Pancreas (tissue), 10 donors: Measurements from ENCODE around the gene NPNT. TPM values are rescaled to one million over a fixed set of nuclear protein-coding genes. Genes with fewer than 3 reads are reported as not detected.
A peak's percentile ranks its signal among the peaks of the same experiment; 100 is the strongest.

Experiments used
- ATAC-seq, 4 donors: fragments of 200-7000 bp; cut with Tn5 transposase; one replicate each; pipeline versions ENCODE4 v1.8.0 to v1.9.1; 2020; ENCODE audit warnings: mild to moderate bottlenecking in 4 of 4, moderate library complexity in 4 of 4
- DNase-seq, 6 donors: peaks; one replicate each; pipeline ENCODE4 v3.0.0-alpha.2; 2020
- FAIRE-seq: peaks from 2 replicates; lab custom pipeline; 2012; peaks lifted over from hg19 to GRCh38; lab: Jason Lieb, UNC
- H3K27ac ChIP-seq, 4 donors: fragments of 200-600 bp; sonication (generic); 1 replicate in 3 of 4; 2 replicates in 1 of 4; pipeline versions ENCODE4 v1.5.0 to v1.8.0; 2020
- H3K27me3 ChIP-seq, 4 donors: fragments of 200-600 bp; one replicate each; pipeline ENCODE4 v1.8.0; 2021
- H3K36me3 ChIP-seq, 3 donors: fragments of 200-600 bp; sonication (generic) in 1 of 3; one replicate each; pipeline versions ENCODE4 v1.5.0 to v1.8.0; 2020 to 2021
- H3K4me1 ChIP-seq, 3 donors: fragments of 200-600 bp; one replicate each; pipeline ENCODE4 v1.8.0; 2021
- H3K4me3 ChIP-seq, 4 donors: fragments of 200-600 bp; sonication (generic) in 2 of 4; one replicate each; pipeline versions ENCODE4 v1.5.0 to v1.8.0; 2020 to 2021
- H3K9me3 ChIP-seq, 4 donors: fragments of 200-600 bp; one replicate each; pipeline ENCODE4 v1.8.0; 2021
- CTCF ChIP-seq, 4 donors: fragments of 200-600 bp; sonication (generic) in 3 of 4; IDR thresholded peaks; one replicate each; pipeline versions ENCODE4 v1.5.0 to v1.8.0; 2021; ENCODE audit warnings: antibody characterized with exemption in 4 of 4
- WGBS, 2 donors: extraction: QIAGEN DNeasy Blood & Tissue Kit; methylation state at CpG; one replicate each; pipeline ENCODE4 v1.1.7; 2013; 5-methylcytosine and 5-hydroxymethylcytosine counted together
- intact Hi-C, 3 donors: fragments of 100-400 bp; cut with DNase I; formaldehyde crosslinking; loops; one replicate each; pipeline versions ENCODE4 v1.11.1 to v1.14.2; 2022
- polyA plus RNA-seq, 2 donors: library from polyadenylated mRNA; stranded (reverse); fragments of 200-250 nt; gene quantifications; one replicate each; pipeline ENCODE4 v1.2.3, GENCODE V29; 2013
- total RNA-seq, 6 donors: library from RNA; stranded (reverse); fragmentation: NEBNext Ultra II Directional in 4 of 6; extraction: Animal tissue kit (Norgen Biotek cat#: 25700) in 4 of 6; gene quantifications; one replicate each; pipeline versions ENCODE4 v1.2.1 to v1.2.4, GENCODE V29; 2021 to 2023
- donor health status: healthy with polysubstance abuse.
- donor health status: DM: no; HTN: no; CAD: no; lungs with moderate emphysema.
- donor health status: DM: no; HTN: no; CAD: no.
- donor health status: control.
- donor health status: control.
- donor health status: Bipolar disorder and iron deficiency.
- donor health status: DM: yes; HTN: yes; CAD: no.
- donor health status: DM: no; HTN: no; CAD: no.
- donor health status: DM: no; HTN: no; CAD: no.
- donor health status: DM: yes; HTN: yes; CAD: no.

The NPNT gene
- total and polyA plus RNA-seq, 8 donors, result 17.2 to 63.8 (median 33.7) TPM

- WGBS, 2 donors, result 10% methylated on average over 3 of the region's 3 CpGs
- TF ChIP-seq CTCF (IDR thresholded peaks at IDR 0.05), result no peak
- DNase-seq, result no peak
- no peaks in the 10 kb centered on the region for H3K36me3 ChIP-seq
- intact Hi-C loops, result no loop called here
- peak overlapping the region in 3 of 4 donors; percentile 76 to 92 (median 92) for H3K27ac ChIP-seq
- no peak for FAIRE-seq
- no peaks in the 10 kb centered on the region for H3K27me3 ChIP-seq
- no peak for ATAC-seq
- H3K4me3 ChIP-seq, result peak overlapping the region in 2 of 4 donors; percentile 74 to 75
- H3K4me1 ChIP-seq, result peaks cover 0 to 9% (median 8%) of the 10 kb centered on the region in 3 donors
- H3K9me3 ChIP-seq, result no peaks in the 10 kb centered on the region
These were observed 1.9 kb downstream of the NPNT start for GRCh38 chr4:105896984-105897775.

- 47 to 69% methylated on average over 2 of the region's 2 CpGs for WGBS, 2 donors
- no peak for DNase-seq
- intact Hi-C loops, result no loop called here
- no peak for TF ChIP-seq CTCF (IDR thresholded peaks at IDR 0.05)
- H3K27me3 ChIP-seq, result no peaks in the 10 kb centered on the region
- no peaks in the 10 kb centered on the region for H3K36me3 ChIP-seq
- H3K4me1 ChIP-seq, result peaks cover 0 to 9% (median 8%) of the 10 kb centered on the region in 3 donors
- H3K4me3 ChIP-seq, result no peak overlapping the region
- H3K9me3 ChIP-seq, result no peaks in the 10 kb centered on the region
- no peak for ATAC-seq
- H3K27ac ChIP-seq, result no peak overlapping the region
- FAIRE-seq, result no peak
These were observed 5.3 kb downstream of the NPNT start for GRCh38 chr4:105900541-105900940.

GRCh38 chr4:105902550-105903262 lies 7.4 kb downstream of the NPNT start:
- FAIRE-seq (no peak), ATAC-seq (peak in 2 of 4 donors; percentile 43 to 60)

GRCh38 chr4:105909787-105910281 lies 14.6 kb downstream of the NPNT start:
- ATAC-seq (peak; percentile 83 to 94 (median 90)), DNase-seq (no peak), FAIRE-seq (peak; percentile 9)
- Histone ChIP-seq H3K9me3 (no peaks in the 10 kb centered on the region), H3K27ac (peak overlapping the region in 2 of 4 donors; percentile 15 to 17), H3K36me3 (no peaks in the 10 kb centered on the region), H3K27me3 (no peaks in the 10 kb centered on the region), H3K4me1 (peaks cover 8 to 23% (median 21%) of the 10 kb centered on the region in 3 donors), H3K4me3 (no peak overlapping the region)
- intact Hi-C loops, result no loop called here
- no peak for TF ChIP-seq CTCF (IDR thresholded peaks at IDR 0.05)
- 22 to 23% methylated on average over 2 of the region's 2 CpGs for WGBS, 2 donors

More at GRCh38 chr4:105902550-105903262, 7.4 kb downstream of the NPNT start:
- Histone ChIP-seq H3K27ac (no peak overlapping the region), H3K36me3 (no peaks in the 10 kb centered on the region), H3K9me3 (no peaks in the 10 kb centered on the region), H3K27me3 (no peaks in the 10 kb centered on the region), H3K4me3 (no peak overlapping the region), H3K4me1 (peaks cover 0 to 4% (median 0%) of the 10 kb centered on the region in 3 donors)
- intact Hi-C loops, result no loop called here
- TF ChIP-seq CTCF (IDR thresholded peaks at IDR 0.05), result no peak
- no peak for DNase-seq
- 45 to 50% methylated on average over 2 of the region's 2 CpGs for WGBS, 2 donors
